K562 (cell line): Measurements from ENCODE around the gene OPA1.

Source experiments
- BMI1 ChIP-seq: fragments of 150-350 bp; IDR thresholded peaks from 2 replicates; pipeline ENCODE4 v1.6.1; 2014; ENCODE audit warnings: low read length
- EZH2 ChIP-seq: IDR thresholded peaks from 2 replicates; pipeline ENCODE4 v1.6.1; 2012; ENCODE audit warnings: low read depth, mild to moderate bottlenecking, inconsistent platforms, low read length, borderline replicate concordance
- FIP1L1 ChIP-seq: fragments of 200-400 bp; formaldehyde crosslinking; IDR thresholded peaks from 2 replicates; pipeline ENCODE4 v1.6.1; 2018; ENCODE audit warnings: mild to moderate bottlenecking, low read depth, low read length; ENCODE audit not compliant: poor library complexity, severe bottlenecking
- GTF2F1 ChIP-seq: IDR thresholded peaks from 2 replicates; pipeline ENCODE4 v1.6.1; 2011; ENCODE audit warnings: low read depth, low read length, improper control_type of control experiment
- HDGF ChIP-seq: fragments of 450-650 bp; IDR thresholded peaks from 2 replicates; pipeline ENCODE4 v1.6.1; 2016
- MAFG ChIP-seq: fragments of 450-650 bp; conservative IDR thresholded peaks from 2 replicates; pipeline ENCODE4 v1.6.1; 2016; ENCODE audit warnings: missing genetic modification characterization, missing compliant biosample characterization
- NR3C1 ChIP-seq: sonication (generic); formaldehyde crosslinking; IDR thresholded peaks from 2 replicates; pipeline ENCODE4 v1.8.1; 2022; ENCODE audit warnings: missing genetic modification reagents
- NRF1 ChIP-seq, 2 experiments: fragments of 450-650 bp; IDR thresholded peaks in 1 of 2; conservative IDR thresholded peaks in 1 of 2; 2 replicates each; pipeline ENCODE4 v1.6.1; 2014; ENCODE audit warnings: mild to moderate bottlenecking in 2 of 2
- RFX5 ChIP-seq: IDR thresholded peaks from 2 replicates; pipeline ENCODE4 v1.6.1; 2011; ENCODE audit warnings: low read depth, mild to moderate bottlenecking, improper control_type of control experiment, low read length
- SRSF1 ChIP-seq: fragments of 200-400 bp; formaldehyde crosslinking; IDR thresholded peaks from 2 replicates; pipeline ENCODE4 v1.6.1; 2017; ENCODE audit warnings: mild to moderate bottlenecking, low read depth, low read length, moderate library complexity
- TAL1 ChIP-seq: fragments of 450-650 bp; IDR thresholded peaks from 2 replicates; pipeline ENCODE4 v1.6.1; 2016; ENCODE audit warnings: mild to moderate bottlenecking
- TF ChIP-seq, protein P1 (sequence below), 2 experiments: fragments of 450-650 bp; conservative IDR thresholded peaks; 2 replicates each; pipeline ENCODE4 v1.6.1; 2017; ENCODE audit warnings: mild to moderate bottlenecking in 2 of 2, moderate library complexity in 2 of 2
- TF ChIP-seq, protein P2 (sequence below): sonication (generic); formaldehyde crosslinking; IDR thresholded peaks from 2 replicates; pipeline ENCODE4 v1.9.0; 2022; ENCODE audit warnings: mild to moderate bottlenecking, missing genetic modification reagents
- TF ChIP-seq, protein P3 (sequence below): fragments of 450-650 bp; formaldehyde crosslinking; IDR thresholded peaks from 2 replicates; pipeline ENCODE4 v1.4.0; 2022; ENCODE audit warnings: missing genetic modification characterization

DNA sequence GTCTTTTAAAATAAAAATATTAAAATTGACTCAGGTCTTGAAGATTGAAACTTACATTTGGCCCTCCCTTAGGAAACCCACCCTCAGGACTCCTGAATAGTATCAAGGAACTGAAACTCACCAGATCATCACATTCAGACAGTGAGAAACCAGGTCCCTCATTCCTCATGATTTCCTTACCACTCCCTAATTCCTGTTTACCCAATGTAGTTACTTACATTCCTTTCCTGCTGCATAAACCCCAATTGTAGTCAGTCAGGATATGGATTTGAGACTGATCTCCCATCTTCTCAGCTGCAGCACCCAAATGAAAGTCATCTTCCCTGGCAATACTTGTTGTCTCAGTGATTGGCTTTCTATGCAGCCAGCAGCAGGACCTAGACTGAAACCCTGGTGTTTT is 46.9 kb upstream of the OPA1 start:
- TF ChIP-seq NR3C1 (CRISPR knock-in tag): no peak
- no peak for TF ChIP-seq RFX5
- no peak for TF ChIP-seq FIP1L1
- TF ChIP-seq, protein P1, sequence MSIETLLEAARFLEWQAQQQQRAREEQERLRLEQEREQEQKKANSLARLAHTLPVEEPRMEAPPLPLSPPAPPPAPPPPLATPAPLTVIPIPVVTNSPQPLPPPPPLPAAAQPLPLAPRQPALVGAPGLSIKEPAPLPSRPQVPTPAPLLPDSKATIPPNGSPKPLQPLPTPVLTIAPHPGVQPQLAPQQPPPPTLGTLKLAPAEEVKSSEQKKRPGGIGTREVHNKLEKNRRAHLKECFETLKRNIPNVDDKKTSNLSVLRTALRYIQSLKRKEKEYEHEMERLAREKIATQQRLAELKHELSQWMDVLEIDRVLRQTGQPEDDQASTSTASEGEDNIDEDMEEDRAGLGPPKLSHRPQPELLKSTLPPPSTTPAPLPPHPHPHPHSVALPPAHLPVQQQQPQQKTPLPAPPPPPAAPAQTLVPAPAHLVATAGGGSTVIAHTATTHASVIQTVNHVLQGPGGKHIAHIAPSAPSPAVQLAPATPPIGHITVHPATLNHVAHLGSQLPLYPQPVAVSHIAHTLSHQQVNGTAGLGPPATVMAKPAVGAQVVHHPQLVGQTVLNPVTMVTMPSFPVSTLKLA (conservative IDR thresholded peaks at IDR 0.05): no peak
- TF ChIP-seq HDGF: no peak
- TF ChIP-seq, protein P2, sequence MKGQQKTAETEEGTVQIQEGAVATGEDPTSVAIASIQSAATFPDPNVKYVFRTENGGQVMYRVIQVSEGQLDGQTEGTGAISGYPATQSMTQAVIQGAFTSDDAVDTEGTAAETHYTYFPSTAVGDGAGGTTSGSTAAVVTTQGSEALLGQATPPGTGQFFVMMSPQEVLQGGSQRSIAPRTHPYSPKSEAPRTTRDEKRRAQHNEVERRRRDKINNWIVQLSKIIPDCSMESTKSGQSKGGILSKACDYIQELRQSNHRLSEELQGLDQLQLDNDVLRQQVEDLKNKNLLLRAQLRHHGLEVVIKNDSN: no peak
- TF ChIP-seq BMI1: no peak
- no peak for TF ChIP-seq NRF1 (conservative IDR thresholded peaks at IDR 0.05 in 1 of 2, IDR thresholded peaks at IDR 0.05 in 1 of 2)
- TF ChIP-seq SRSF1: no peak
- TF ChIP-seq MAFG (tag): no peak
- TF ChIP-seq GTF2F1: no peak
- no peak for TF ChIP-seq TAL1
- TF ChIP-seq, protein P3, sequence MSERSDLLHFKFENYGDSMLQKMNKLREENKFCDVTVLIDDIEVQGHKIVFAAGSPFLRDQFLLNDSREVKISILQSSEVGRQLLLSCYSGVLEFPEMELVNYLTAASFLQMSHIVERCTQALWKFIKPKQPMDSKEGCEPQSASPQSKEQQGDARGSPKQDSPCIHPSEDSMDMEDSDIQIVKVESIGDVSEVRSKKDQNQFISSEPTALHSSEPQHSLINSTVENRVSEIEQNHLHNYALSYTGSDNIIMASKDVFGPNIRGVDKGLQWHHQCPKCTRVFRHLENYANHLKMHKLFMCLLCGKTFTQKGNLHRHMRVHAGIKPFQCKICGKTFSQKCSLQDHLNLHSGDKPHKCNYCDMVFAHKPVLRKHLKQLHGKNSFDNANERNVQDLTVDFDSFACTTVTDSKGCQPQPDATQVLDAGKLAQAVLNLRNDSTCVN: no peak
- TF ChIP-seq EZH2: no peak
